HG02588 (cell line): ENCODE results near the gene FGF1.

Source experiments
- ATAC-seq: cut with Tn5 transposase; IDR thresholded peaks from one replicate; pipeline ENCODE4 v1.9.1; 2021; ENCODE audit warnings: mild to moderate bottlenecking, moderate library complexity; ENCODE audit not compliant: unreplicated experiment

Gene FGF1

DNA sequence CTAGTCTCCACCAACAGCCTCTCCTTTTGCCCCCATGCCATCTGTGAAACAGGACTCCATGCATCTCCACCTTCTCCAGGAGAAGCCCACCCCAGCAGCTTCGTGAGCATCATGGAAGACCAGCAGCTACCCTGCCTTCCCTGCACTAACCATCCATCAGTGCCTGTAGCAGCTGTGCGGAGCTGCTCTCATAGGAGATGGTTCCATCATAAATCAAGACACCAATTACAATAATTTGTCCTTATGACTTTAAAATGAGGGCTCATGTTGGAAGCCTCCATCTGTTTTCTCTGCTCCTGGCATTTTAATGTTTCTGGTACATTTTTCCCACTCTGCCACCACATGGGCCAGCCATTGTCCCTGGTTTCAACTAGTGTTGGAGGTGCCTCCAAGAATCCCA, 69.9 kb downstream of the FGF1 start:
- ATAC-seq = no peak

DNA sequence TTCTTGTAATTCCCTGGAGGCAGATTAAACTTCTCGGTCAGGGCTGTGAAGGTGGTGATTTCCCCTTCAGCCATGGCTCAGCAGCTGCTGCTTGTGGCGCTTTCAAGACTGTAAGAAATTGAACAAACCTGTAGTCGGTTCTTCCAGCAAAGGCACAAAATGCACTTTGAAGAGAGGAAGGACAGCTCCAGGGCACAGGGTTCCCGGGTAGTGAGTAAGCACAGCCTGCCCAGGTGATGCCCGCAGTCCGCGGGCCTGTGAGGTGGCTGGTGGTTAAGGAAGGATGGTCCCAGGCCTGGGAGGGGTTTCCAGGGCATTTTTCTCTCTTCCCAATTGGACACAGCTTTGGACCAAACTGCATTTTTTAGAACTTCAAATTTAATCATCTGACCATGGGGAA, 71.8 kb downstream of the FGF1 start:
- ATAC-seq = no peak

DNA sequence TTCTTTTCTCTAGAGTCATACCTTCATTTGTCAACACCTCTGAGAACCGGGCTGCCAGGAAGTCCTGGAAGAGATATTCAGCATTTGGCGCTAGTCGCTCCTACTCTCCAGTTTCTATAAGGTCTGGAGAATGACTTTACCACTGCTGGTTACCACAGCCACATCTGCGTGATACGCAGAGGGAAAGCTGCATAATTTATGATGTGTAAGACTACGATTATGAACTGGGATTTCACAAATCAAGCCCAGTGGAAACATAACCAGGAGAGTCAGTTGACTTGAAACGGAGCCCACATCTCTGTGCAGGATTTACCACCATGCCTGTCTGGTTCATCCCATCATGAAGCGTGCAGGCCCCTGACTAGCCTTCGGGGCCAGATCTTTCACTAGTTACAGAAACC, 72.6 kb downstream of the FGF1 start:
- ATAC-seq = no peak

DNA sequence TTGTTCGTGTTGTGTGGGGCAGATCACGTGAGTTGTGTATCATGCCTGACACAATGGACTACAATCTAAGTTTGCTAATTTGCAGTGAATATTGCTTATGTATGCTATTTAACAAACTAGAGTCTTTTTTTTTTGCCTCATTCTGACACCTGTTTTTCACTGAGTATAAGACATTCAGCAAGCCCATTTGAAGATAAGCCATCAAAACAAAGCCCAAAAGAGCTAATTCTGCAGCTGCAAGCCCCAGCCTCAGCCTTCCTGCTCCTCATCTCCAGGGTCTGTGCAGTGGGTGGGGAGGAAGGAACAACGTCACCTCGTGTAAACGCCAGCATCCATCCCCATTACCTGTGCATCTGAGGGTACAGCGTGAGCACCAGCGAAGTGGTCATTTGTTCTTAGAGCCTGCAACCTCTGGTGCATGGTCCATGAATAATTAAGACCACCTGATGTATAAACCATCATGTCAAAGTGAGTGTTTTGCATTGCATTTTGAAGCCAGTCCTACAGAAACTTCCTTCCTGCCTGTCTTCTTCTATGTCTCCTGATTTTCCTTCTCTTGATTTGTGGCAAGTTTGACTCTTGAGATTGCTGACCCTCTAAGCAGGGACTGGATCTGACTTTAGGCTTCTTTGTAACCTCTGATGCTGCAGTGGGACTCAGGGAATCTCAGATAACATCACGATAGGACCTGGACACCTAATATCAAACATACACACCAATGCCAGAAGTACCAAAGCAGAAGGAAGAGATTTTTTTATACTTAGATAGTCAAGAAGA, 73.2 kb downstream of the FGF1 start:
- no peak for ATAC-seq

DNA sequence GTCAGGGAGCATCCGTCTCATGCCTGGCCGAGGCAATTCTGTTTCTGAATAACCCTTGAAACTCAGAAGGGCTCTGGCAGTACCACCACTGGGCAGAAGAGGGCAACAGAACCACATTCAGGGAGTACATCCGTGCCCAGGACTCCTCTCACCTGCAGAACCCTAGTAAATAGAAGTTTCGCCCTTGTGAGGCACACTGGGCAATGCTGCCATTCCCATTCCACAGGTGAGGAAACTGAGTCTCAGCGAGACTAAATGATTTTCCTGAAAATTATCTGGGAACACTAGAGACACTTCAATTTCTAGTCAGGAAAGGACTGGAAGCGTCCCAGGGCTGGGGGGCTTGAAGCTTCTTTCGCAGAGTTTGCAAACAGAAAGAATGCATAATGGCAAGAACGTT, 74.7 kb downstream of the FGF1 start:
- peak; percentile 81 for ATAC-seq

DNA sequence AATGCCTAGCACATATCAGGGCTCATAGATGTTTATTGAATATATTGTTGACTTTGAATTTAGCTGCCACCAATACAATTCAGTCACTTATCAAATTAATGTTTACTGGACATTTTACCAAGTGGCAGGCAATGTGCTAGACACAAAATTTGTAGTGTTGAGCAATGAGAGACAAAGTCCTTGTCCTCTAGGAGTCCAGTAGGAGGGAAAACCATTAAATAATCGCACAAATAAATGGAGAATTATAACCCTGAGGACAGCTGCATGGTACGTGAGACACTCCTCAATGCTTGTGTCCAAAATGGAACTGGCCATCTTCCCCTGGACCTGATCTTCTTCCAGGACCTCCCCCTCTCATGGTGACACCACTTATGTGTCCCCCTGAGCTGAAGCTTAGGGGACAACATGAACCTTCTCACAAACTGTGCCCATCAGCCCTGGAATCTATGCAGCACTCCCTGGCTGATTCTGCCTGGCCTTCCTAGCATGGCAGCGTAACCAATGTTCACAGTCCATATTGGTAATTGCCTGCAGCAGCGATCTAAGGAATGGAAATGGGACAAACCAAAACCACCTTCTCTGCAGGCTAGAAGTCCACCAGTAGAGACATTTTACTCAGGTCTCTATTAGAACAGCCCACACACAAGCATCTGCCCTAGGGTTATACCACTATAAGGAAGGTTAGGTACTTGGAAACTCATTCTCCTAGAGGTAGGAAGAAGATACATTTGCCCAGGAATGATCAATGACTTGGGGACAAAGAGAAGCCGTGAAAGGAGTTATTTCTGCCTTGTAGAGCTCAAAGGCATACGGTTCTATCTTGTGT, 75.5 kb downstream of the FGF1 start:
- no peak for ATAC-seq

DNA sequence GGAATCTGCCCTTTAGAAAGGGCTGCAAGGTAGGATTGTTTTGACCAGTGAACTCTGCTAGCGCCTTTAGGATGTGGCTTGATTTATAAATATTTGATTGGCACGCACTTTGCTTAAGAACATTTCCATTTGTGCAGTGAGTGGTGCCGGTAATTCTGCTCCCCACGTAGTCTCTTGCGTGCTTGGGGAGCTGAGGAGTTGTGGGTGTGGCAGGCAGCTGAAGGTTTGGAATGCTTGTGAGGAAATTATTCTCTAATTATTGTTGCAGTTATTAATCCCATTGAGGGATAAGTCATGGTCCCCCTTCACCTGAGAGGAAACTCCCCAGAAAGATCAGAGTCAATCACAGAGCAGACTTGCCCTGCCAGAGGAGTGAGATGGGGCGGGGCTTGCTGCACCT, 76.7 kb downstream of the FGF1 start:
- ATAC-seq = no peak

DNA sequence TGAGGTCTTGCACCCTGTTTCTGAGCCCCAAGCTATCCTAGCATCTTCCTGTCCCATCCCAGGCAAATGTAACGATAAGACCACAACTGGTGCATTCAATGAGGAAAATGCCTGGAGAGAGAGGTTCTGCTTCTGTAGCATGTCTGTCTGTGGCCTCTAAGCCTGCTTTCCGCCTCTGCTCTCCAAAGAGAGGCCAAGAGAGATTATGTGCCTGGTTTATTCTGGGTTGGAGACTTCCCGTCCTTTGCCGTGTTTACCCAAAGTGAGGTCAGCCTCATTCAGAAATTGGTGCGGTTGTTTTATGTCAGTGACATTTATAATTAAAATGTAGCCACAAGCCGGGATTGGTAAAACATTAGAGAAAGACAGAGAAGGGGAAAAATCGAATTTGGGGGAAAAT, 77.8 kb downstream of the FGF1 start:
- no peak for ATAC-seq

DNA sequence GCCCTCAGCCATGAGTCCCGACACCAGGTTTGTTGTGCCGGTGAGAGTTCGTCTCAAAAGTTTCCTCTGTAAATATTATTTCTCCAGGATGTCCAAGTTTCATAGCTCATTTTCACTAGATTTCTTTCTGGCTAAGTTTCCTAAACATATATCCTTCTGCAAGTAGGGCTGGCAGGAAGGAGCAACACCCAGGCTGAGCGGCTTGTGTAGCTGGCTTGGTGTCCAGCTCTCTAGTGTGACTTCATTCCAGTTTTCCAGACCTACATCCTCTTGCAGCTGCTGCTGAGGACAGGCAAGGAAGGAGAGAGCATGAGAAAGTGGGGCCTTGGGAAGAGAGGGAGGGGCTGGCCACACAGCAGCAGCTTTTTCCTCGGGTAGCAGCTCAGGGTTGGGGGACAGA, 80.3 kb downstream of the FGF1 start:
- no peak for ATAC-seq

DNA sequence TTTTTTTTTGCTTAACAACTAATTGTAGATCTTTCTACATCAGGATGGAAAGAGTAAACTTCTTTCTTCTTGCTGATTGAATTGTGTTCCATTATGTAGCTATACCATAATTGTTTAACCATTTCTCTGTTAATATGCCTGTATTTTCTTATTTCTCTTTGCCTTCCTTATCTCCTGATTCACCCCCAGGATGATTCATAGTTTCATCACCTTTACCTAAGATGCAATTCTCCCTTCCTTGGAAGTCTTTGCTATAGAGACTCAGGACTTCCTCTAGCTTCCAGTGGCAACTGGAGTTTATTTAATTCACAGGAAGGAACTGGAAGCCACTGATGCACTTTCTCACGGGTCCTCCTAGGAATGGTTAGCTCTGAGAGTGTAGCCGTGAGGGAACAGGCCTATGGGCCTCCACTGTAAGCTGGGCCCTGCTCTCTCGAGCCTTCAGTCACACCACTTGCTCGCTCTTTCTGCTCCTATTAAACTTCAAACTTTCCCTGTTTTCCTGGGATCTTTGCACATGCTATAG, 83.1 kb downstream of the FGF1 start:
- ATAC-seq = no peak

DNA sequence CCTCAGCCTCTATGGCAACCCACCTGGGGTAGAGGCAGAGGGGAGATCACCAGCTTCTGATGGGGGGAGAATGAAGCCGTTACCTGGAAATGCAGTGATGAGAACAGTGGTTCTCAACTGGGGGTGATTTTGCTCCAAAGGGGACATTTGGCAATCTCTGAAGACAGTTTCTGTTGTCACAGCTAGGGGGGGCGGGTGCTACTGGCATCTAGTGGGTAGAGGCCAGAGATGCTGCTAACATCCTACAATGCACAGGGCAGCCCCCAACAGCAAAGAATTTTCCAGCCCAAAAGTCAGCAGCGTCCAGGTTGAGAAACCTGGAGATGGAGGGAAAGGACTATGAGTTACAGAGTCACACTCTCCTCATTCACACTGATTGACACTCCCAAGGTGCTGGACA, 84.5 kb downstream of the FGF1 start:
- ATAC-seq = no peak

DNA sequence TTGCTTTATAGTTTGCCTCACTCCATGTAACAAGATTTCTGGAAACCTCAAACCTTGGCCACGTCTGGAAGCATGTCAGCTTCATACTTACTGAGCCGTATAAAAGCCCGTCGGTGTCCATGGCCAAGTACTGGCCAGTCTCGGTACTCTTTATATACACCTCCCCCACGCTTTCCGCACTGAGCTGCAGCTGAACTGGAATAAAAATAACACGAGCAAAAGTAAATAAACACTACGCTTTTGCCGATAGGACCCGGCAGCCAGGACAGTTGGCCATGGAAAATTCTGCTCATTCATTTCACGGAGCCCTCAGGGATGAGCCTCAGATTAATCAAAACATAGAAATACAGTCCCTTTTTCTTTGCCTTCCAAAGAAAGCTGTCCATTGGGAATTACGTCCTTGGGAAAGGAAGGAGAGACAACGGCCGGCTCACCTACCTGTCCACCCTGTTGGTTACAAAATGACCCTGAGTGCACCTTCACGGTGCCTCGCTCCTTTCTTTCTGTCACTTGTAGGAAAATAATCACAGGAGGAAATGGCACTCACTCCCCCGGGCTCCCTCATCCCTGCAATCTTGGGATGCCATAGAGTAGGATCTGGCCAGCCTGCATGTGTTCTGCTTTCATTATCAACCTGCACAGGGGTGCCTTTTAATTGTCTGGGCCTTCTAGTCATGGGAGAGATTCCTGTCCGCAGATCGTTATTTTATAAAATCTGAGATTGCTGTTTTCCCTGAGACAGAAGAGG, 85.1 kb downstream of the FGF1 start:
- ATAC-seq = no peak

DNA sequence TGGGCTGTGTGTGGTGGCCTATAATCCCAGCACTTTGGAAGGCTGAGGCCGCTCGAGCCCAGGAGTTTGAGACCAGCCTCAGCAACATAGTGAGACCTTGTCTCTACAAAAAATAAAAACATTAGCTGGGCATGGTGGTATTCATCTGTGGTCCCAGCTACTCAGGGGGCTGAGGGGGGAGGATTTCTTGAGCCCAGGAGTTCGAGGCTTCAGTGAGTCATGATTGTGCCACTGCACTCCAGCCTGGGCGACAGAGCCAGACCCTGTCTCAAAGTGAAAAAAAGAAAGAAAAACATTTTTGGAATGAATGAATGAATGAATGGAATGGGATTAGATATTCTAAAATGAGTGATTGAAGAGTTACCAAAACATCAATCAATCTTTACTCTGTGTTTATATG, 85.8 kb downstream of the FGF1 start:
- no peak for ATAC-seq

DNA sequence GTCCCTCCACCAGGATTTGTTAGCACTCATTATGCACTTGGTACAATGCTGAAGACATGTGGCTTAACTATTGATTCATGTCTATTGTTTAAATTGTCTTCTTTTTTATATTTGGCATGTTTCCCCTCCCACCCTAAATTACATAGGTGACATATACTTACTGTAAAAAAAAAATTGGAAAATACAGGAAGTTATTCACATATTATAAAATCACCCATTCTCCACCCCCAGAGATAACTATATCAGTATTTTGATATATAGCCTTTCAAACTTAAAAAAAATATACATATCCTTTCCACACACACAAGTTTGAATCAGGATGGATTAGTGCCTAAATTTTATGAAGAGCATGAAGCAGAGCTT, 87.6 kb downstream of the FGF1 start:
- no peak for ATAC-seq

DNA sequence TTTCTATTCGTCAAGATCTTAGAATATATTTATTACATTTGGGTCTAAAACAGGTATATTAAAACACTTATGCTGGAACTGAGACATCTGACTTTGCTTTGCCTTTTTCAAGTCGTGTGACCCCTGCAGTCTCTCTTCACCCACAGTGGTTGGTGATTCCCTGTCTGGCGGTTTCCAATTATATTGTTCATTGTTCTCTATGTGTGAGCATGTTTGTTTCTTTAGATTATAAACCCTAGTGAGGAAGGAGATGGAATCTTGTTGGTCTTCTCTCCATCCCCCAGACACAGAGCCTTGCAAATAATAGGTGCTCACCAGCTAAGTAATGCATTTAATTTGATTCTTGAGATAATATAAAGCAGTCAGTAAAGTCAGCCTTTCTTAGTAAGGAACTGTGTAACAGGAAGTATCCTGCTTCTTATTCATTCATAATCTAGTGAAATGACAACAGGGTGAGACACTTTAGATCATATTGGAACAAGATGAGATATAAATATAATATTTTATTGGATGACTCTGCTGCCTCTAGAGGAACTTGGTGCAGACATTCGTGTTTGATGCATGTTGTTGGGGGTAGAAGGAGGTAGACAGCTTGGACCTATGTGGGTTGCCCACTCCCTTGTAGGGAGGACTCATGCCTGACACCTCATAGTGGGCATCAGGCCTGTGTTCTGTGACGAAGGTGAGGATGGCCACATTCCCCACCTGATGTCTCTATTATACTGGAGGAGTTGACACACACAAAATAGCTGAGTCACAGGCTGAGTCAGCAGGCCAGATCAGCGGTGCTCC, 88.1 kb downstream of the FGF1 start:
- ATAC-seq = no peak

DNA sequence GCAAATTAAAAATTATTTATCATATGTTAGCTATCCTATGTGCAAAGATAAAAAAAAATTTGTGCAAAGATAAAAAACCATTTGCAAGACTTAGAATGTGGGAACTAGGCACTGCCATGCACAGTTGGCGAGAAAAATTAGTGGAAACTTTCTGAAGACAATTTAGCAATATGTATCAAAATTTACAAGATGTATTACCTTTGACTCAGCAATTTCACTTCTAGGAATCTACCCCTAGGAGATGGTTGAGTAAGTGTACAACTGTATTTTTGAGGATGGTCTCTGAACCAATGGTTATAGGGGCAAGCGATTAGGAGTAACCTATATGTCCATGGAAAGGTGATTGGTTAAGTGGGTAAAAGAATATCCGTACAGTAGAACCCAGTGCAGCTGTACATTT, 88.9 kb downstream of the FGF1 start:
- ATAC-seq = no peak

DNA sequence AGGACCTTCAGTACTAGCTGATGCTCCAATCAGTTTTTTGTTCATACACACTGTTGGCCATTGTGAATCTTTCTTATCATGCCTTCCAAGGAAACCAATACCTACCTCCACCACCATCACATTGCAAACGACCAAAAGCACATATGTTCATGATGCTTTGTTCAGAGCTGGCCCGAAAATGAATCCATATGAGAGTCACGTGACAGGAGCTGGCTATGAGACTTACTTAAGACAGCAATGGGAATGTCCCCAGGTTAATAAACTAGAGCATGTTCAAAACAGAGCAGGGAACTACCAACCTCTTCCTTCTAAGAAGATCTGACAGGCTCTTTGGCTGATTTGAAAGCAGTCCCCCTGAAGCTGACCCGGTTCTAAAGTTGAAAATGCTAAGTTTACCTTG, 93.5 kb downstream of the FGF1 start:
- ATAC-seq = no peak

DNA sequence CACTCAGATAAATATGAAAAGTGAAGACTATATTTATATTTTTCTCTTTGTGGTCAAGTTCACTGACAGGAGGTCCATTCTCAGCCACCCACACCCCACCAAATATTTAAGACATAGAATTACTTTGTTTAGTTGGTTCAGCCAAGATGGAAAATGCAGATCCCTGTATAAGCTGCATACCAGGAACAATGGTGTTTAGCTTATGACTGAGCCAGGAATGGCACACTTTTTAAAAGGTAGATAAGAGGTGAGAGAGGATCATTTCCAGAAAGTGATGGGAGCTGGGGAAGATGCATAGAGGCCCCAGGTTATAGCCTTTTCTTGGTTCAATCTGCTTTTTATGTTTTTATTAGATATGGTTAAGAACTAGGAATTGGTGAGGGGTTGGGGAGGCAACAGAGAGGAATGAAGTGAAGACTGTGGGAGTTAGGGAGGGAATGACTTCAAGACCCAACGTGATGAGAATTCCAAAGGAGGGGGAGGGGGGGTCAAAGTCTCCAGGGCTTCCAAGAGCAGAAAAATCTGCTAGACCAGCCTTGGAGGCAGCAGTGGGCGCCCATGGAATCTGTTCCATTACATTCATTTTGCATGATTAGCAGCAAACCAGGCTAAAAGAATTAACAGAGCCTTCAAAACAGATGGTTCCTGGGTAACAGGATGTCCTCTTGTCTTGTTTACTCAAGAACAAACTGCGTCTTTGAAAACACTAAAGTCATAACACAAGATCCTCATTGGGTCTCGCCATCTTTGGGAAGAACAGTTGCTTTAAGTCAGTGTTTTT, 95.2 kb downstream of the FGF1 start:
- no peak for ATAC-seq

DNA sequence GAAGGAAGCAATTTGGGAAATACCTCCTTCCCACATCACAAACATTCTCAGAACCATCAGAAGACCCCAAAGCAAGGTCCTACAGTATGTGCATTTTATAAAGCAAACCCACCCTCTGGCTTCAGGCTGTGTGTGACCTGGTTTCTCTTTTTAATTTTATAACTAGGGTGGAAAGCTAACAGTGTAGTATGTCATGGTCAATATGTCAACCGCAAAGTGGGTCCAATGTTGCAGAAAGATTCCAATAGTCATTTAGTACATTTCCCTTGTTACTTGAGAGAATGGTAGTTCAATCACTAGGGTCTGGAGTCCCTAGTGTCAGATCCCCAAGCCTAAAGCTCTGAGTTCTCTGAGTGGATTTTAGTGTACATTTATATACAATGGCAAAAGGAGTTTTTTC, 96.2 kb downstream of the FGF1 start:
- ATAC-seq = no peak

DNA sequence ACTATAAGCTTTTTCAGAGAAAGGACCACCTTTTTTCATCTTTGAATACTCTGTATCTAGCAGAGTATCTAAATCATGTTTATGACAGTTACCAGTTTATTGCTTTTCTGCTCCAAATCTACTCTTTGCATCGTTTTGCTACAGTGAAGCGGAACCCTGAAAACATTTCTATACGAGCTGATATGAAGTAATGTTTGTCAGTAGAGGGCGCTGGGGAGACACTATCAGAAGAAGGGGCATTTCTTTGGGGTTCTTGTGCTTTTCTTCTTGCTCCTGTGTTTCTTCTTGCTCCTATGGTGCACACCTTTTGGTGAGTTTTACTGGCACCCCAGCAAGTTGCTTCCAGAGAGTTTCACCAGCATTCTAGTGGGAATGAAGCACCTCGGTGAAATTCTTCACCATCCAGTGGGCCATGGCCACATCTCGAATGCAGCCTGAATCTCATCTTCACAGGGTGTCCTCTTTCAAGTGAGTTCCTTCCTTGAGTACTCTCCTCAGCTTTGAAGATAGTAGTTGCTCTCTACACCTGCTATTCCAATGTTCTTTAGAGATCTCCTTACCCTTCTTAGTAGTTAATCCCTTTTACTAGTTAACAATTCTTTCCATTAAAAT, 98.4 kb downstream of the FGF1 start:
- no peak for ATAC-seq
